ENCODE results near the gene MTSS2. TPM values are rescaled to one million over a fixed set of nuclear protein-coding genes. Genes with fewer than 3 reads are reported as not detected.

Gene MTSS2
- polyA plus RNA-seq, 1 of the 3 experiments (the other 2 are of a cell fraction): 54.1 TPM

DNA sequence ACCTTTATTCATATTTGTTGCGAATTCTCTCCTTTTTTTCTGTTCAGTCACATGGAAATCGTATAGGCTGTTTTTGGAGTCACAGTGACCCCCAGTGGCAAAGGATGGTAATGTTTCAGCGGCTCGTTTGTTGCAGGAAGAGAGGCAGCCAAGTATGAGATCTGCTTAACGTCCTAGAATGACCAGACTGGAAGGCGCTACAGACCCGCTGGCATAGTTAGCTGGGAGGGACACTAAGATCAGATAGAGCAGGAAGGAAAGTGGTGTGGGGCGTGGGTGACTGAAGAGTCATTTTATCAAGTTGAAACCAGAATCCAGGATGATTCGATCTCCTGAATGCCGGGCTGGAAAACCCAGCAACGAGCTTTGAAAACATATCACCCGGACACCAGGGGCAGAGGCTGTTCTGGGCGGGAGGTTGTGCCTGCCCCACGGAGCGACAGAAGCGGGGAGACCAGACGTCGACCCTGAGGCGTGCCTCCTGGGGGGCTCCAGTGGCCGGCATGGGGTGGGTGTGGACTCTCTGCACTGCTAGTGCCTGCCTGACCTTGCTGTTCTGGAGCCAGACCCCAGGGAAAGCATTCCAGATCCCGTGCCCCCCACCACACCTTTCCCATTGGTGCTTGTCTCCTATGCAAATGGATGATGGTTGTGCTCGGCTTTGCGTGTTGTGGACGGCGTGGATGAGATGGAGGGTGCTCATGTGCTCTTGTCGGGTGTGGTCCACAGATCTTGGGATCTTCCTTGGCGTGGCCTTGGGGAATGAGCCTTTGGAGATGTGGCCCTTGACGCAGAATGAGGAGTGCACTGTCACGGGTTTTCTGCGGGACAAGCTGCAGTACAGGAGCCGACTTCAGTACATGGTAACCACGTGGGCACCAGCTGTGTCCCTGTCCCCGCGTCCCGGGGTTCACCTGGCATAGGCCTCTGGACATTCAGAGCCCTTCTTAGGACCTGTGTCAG lies 31.8 kb downstream of the MTSS2 start:
- H4K20me1 ChIP-seq (ENCODE audit: insufficient read depth): no peaks in the 10 kb centered on the region
- H3K27me3 ChIP-seq (ENCODE audit: insufficient read depth): no peaks in the 10 kb centered on the region
- peak overlapping the region; percentile 73 for H3K4me2 ChIP-seq
- no peaks in the 10 kb centered on the region for H3K36me3 ChIP-seq (replicated peaks in 1 of 2; ENCODE audit: control insufficient read depth in 1 of 2, insufficient read depth in 2 of 2, low read length in 1 of 2)
- peak overlapping the region; percentile 84 for H2AFZ ChIP-seq (ENCODE audit: low read depth)
- ChIA-PET CTCF (interaction anchor here (0.7 to 6.5 kb wide), 53 partner anchors 8 to 386 kb away, joined by 3 to 57 read pairs (median 5); partner anchors contain the start of genes COG4, DDX19B and SF3B3), POLR2A (interaction anchor here (0.9 to 1.0 kb wide), 5 partner anchors 25 to 273 kb away, joined by 3 to 4 read pairs (median 3); no protein-coding TSS in a partner anchor)
- H3K27ac ChIP-seq (ENCODE audit: low read depth in 2 of 2, low read length in 1 of 2): peak overlapping the region; percentile 22 to 53
- H3K9me3 ChIP-seq: no peaks in the 10 kb centered on the region
- H3F3A ChIP-seq (replicated peaks; ENCODE audit: insufficient read depth): no peaks in the 10 kb centered on the region
- H3K4me1 ChIP-seq (ENCODE audit: control insufficient read depth in 1 of 2, insufficient read depth in 2 of 2, low read depth in 1 of 2, low read length in 1 of 2): peaks cover 0 to 7% of the 10 kb centered on the region in 2 experiments; a peak in 1 of 4 replicates
- peak overlapping the region; percentile 46; the same call in 1 of the 2 replicates for H3K9ac ChIP-seq
- 45% methylated on average over 32 of the region's 35 CpGs for WGBS (ENCODE audit: low lambda C conversion rate)
- H3K9me2 ChIP-seq: no peaks in the 10 kb centered on the region
- H3K79me2 ChIP-seq (ENCODE audit: insufficient read depth): no peaks in the 10 kb centered on the region
- peak overlapping the region; percentile 14 to 27; a peak in 3 of 4 replicates for H3K4me3 ChIP-seq (ENCODE audit: low read depth in 2 of 2, low read length in 1 of 2)
- DNase-seq: peak; percentile 83
- TF ChIP-seq TAF1 (IDR thresholded peaks at IDR 0.05; ENCODE audit: borderline replicate concordance, low read depth, low read length) (no peak), GATA2 (CRISPR knock-in tag; IDR thresholded peaks at IDR 0.05) (peak; percentile 74), NFIC (IDR thresholded peaks at IDR 0.05; ENCODE audit: borderline replicate concordance) (peak; percentile 20; the same call in 1 of the 2 replicates), JUND (IDR thresholded peaks at IDR 0.05) (no peak), FOXM1 (IDR thresholded peaks at IDR 0.05; ENCODE audit: low read depth) (no peak), NRF1 (IDR thresholded peaks at IDR 0.05; ENCODE audit: low read depth, low read length) (peak; percentile 22; the same call in 1 of the 2 replicates), RFX5 (IDR thresholded peaks at IDR 0.05; ENCODE audit: low read length) (no peak), YY1 (IDR thresholded peaks at IDR 0.05; ENCODE audit: low read depth) (no peak), MEF2A (IDR thresholded peaks at IDR 0.05; ENCODE audit: borderline replicate concordance, low read depth) (no peak), EP300 (IDR thresholded peaks at IDR 0.05; ENCODE audit: borderline replicate concordance in 1 of 2, low read depth in 1 of 2, low read length in 1 of 2) (peak in 1 of 2 experiments; percentile 81; a peak in 2 of 4 replicates), MXI1 (IDR thresholded peaks at IDR 0.05; ENCODE audit: low read depth, low read length) (peak; percentile 85), EZH2phosphoT487 (IDR thresholded peaks at IDR 0.05; ENCODE audit: borderline replicate concordance, low read depth) (no peak), FOSL2 (IDR thresholded peaks at IDR 0.05; ENCODE audit: borderline replicate concordance, low read depth) (no peak), POLR2AphosphoS5 (IDR thresholded peaks at IDR 0.05; ENCODE audit: low read depth, low read length) (no peak), TEAD4 (IDR thresholded peaks at IDR 0.05; ENCODE audit: borderline replicate concordance, insufficient read depth) (no peak), CHD2 (IDR thresholded peaks at IDR 0.05; ENCODE audit: low read length, partially characterized antibody) (peak; percentile 28), SIN3A (IDR thresholded peaks at IDR 0.05; ENCODE audit: borderline replicate concordance, low read depth, low read length) (no peak)
- TF ChIP-seq, protein P1, sequence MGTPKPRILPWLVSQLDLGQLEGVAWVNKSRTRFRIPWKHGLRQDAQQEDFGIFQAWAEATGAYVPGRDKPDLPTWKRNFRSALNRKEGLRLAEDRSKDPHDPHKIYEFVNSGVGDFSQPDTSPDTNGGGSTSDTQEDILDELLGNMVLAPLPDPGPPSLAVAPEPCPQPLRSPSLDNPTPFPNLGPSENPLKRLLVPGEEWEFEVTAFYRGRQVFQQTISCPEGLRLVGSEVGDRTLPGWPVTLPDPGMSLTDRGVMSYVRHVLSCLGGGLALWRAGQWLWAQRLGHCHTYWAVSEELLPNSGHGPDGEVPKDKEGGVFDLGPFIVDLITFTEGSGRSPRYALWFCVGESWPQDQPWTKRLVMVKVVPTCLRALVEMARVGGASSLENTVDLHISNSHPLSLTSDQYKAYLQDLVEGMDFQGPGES (IDR thresholded peaks at IDR 0.05; ENCODE audit: low read depth, low read length): no peak
- TF ChIP-seq, protein P2, sequence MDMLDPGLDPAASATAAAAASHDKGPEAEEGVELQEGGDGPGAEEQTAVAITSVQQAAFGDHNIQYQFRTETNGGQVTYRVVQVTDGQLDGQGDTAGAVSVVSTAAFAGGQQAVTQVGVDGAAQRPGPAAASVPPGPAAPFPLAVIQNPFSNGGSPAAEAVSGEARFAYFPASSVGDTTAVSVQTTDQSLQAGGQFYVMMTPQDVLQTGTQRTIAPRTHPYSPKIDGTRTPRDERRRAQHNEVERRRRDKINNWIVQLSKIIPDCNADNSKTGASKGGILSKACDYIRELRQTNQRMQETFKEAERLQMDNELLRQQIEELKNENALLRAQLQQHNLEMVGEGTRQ (IDR thresholded peaks at IDR 0.05; ENCODE audit: borderline replicate concordance, low read depth, low read length): no peak
- TF ChIP-seq, protein P3, sequence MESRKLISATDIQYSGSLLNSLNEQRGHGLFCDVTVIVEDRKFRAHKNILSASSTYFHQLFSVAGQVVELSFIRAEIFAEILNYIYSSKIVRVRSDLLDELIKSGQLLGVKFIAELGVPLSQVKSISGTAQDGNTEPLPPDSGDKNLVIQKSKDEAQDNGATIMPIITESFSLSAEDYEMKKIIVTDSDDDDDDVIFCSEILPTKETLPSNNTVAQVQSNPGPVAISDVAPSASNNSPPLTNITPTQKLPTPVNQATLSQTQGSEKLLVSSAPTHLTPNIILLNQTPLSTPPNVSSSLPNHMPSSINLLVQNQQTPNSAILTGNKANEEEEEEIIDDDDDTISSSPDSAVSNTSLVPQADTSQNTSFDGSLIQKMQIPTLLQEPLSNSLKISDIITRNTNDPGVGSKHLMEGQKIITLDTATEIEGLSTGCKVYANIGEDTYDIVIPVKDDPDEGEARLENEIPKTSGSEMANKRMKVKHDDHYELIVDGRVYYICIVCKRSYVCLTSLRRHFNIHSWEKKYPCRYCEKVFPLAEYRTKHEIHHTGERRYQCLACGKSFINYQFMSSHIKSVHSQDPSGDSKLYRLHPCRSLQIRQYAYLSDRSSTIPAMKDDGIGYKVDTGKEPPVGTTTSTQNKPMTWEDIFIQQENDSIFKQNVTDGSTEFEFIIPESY (IDR thresholded peaks at IDR 0.05; ENCODE audit: borderline replicate concordance, low read depth): no peak
- TF ChIP-seq, protein P4, sequence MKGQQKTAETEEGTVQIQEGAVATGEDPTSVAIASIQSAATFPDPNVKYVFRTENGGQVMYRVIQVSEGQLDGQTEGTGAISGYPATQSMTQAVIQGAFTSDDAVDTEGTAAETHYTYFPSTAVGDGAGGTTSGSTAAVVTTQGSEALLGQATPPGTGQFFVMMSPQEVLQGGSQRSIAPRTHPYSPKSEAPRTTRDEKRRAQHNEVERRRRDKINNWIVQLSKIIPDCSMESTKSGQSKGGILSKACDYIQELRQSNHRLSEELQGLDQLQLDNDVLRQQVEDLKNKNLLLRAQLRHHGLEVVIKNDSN (IDR thresholded peaks at IDR 0.05; ENCODE audit: borderline replicate concordance, low read depth): peak; percentile 30; the same call in 1 of the 2 replicates
- TF ChIP-seq, protein P5, sequence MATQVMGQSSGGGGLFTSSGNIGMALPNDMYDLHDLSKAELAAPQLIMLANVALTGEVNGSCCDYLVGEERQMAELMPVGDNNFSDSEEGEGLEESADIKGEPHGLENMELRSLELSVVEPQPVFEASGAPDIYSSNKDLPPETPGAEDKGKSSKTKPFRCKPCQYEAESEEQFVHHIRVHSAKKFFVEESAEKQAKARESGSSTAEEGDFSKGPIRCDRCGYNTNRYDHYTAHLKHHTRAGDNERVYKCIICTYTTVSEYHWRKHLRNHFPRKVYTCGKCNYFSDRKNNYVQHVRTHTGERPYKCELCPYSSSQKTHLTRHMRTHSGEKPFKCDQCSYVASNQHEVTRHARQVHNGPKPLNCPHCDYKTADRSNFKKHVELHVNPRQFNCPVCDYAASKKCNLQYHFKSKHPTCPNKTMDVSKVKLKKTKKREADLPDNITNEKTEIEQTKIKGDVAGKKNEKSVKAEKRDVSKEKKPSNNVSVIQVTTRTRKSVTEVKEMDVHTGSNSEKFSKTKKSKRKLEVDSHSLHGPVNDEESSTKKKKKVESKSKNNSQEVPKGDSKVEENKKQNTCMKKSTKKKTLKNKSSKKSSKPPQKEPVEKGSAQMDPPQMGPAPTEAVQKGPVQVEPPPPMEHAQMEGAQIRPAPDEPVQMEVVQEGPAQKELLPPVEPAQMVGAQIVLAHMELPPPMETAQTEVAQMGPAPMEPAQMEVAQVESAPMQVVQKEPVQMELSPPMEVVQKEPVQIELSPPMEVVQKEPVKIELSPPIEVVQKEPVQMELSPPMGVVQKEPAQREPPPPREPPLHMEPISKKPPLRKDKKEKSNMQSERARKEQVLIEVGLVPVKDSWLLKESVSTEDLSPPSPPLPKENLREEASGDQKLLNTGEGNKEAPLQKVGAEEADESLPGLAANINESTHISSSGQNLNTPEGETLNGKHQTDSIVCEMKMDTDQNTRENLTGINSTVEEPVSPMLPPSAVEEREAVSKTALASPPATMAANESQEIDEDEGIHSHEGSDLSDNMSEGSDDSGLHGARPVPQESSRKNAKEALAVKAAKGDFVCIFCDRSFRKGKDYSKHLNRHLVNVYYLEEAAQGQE (IDR thresholded peaks at IDR 0.05; ENCODE audit: low read depth, low read length): no peak
